RWPE1 (cell line): ENCODE data around the gene IL17C.

Source experiments
- CTCF ChIA-PET: fragments of 350-600 bp; sonication (Branson Sonifier 250); formaldehyde crosslinking; extraction: SDS; loops from one replicate; lab custom pipeline; 2021; lab: Yijun Ruan, JAX
- POLR2A ChIA-PET: fragments of 400-600 bp; formaldehyde crosslinking; extraction: SDS; loops from one replicate; lab custom pipeline; 2020; ENCODE audit warnings: antibody characterized with exemption; ENCODE audit not compliant: low non-redundant PET; lab: Yijun Ruan, JAX
- DNase-seq: peaks from one replicate; pipeline ENCODE4 v3.0.0; 2012; ENCODE audit warnings: low spot score
- H3K27ac ChIP-seq: fragments of 450-650 bp; 2 replicates; pipeline ENCODE4 v1.5.1; 2017
- CTCF ChIP-seq: fragments of 450-650 bp; conservative IDR thresholded peaks from 2 replicates; pipeline ENCODE4 v1.5.1; 2017; ENCODE audit warnings: low read depth, mild to moderate bottlenecking

The IL17C gene

GRCh38 chr16:88618182-88618955 is 20.0 kb upstream of the IL17C start:
- H3K27ac ChIP-seq = peak overlapping the region; percentile 9; the same call in 1 of the 2 replicates
- ChIA-PET CTCF (no interaction called here), POLR2A (interaction anchor here (0.6 kb wide), 1 partner anchor 836 kb away, joined by 3 read pairs; no protein-coding TSS in a partner anchor)
- DNase-seq = no peak
- no peak for TF ChIP-seq CTCF

GRCh38 chr16:88618956-88619667 is 19.3 kb upstream of the IL17C start:
- DNase-seq = no peak
- no peak for TF ChIP-seq CTCF
- ChIA-PET POLR2A (interaction anchor here (0.7 kb wide), 1 partner anchor 49 kb away, joined by 6 read pairs; no protein-coding TSS in a partner anchor), CTCF (no interaction called here)
- H3K27ac ChIP-seq = peak overlapping the region; percentile 9; the same call in 1 of the 2 replicates

- POLR2A ChIA-PET = interaction anchor here (0.7 kb wide), 1 partner anchor 50 kb away, joined by 6 read pairs; no protein-coding TSS in a partner anchor
- peak overlapping the region; percentile 9; the same call in 1 of the 2 replicates for H3K27ac ChIP-seq
- DNase-seq = no peak
- TF ChIP-seq CTCF = no peak
- CTCF ChIA-PET = interaction anchor here (0.7 kb wide), 1 partner anchor 11 kb away, joined by 5 read pairs; no protein-coding TSS in a partner anchor
Measured at GRCh38 chr16:88619859-88620815, 18.2 kb upstream of the IL17C start.

- no peak for DNase-seq
- CTCF ChIA-PET = no interaction called here
- TF ChIP-seq CTCF = no peak
- no peak overlapping the region for H3K27ac ChIP-seq
- POLR2A ChIA-PET = no interaction called here
Measured at GRCh38 chr16:88622125-88622524, 16.2 kb upstream of the IL17C start.

GRCh38 chr16:88622866-88623265 is 15.5 kb upstream of the IL17C start:
- no peak for TF ChIP-seq CTCF
- no peak overlapping the region for H3K27ac ChIP-seq
- ChIA-PET POLR2A (no interaction called here), CTCF (no interaction called here)
- DNase-seq = no peak

- ChIA-PET POLR2A (no interaction called here), CTCF (no interaction called here)
- DNase-seq = no peak
- TF ChIP-seq CTCF = no peak
- no peak overlapping the region for H3K27ac ChIP-seq
Measured at GRCh38 chr16:88623858-88624257, 14.5 kb upstream of the IL17C start.
